GM12875 (cell line): ENCODE data around the gene ERCC6L2.

Experiments used
- H3K4me3 ChIP-seq: one replicate; pipeline ENCODE4 v1.5.1; 2011; ENCODE audit warnings: low read depth, low read length, control low read depth
- TF ChIP-seq, protein P1 (sequence below): IDR thresholded peaks from 2 replicates; pipeline ENCODE4 v1.5.1; 2011; ENCODE audit warnings: low read depth, mild to moderate bottlenecking, control low read depth, inconsistent platforms, low read length, moderate library complexity, borderline replicate concordance; ENCODE audit not compliant: insufficient read depth

The ERCC6L2 gene, protein sequence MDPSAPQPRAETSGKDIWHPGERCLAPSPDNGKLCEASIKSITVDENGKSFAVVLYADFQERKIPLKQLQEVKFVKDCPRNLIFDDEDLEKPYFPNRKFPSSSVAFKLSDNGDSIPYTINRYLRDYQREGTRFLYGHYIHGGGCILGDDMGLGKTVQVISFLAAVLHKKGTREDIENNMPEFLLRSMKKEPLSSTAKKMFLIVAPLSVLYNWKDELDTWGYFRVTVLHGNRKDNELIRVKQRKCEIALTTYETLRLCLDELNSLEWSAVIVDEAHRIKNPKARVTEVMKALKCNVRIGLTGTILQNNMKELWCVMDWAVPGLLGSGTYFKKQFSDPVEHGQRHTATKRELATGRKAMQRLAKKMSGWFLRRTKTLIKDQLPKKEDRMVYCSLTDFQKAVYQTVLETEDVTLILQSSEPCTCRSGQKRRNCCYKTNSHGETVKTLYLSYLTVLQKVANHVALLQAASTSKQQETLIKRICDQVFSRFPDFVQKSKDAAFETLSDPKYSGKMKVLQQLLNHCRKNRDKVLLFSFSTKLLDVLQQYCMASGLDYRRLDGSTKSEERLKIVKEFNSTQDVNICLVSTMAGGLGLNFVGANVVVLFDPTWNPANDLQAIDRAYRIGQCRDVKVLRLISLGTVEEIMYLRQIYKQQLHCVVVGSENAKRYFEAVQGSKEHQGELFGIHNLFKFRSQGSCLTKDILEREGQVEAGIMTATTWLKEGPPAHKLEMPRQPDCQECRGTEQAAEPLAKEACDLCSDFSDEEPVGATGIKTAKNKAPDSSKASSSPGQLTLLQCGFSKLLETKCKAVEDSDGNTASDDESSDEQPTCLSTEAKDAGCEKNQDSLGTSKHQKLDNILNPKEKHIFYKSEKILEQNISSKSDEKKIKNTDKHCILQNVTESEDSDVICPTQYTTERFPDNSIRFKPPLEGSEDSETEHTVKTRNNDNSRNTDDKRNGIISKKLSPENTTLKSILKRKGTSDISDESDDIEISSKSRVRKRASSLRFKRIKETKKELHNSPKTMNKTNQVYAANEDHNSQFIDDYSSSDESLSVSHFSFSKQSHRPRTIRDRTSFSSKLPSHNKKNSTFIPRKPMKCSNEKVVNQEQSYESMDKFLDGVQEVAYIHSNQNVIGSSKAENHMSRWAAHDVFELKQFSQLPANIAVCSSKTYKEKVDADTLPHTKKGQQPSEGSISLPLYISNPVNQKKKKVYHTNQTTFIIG (N-terminal part only)

DNA sequence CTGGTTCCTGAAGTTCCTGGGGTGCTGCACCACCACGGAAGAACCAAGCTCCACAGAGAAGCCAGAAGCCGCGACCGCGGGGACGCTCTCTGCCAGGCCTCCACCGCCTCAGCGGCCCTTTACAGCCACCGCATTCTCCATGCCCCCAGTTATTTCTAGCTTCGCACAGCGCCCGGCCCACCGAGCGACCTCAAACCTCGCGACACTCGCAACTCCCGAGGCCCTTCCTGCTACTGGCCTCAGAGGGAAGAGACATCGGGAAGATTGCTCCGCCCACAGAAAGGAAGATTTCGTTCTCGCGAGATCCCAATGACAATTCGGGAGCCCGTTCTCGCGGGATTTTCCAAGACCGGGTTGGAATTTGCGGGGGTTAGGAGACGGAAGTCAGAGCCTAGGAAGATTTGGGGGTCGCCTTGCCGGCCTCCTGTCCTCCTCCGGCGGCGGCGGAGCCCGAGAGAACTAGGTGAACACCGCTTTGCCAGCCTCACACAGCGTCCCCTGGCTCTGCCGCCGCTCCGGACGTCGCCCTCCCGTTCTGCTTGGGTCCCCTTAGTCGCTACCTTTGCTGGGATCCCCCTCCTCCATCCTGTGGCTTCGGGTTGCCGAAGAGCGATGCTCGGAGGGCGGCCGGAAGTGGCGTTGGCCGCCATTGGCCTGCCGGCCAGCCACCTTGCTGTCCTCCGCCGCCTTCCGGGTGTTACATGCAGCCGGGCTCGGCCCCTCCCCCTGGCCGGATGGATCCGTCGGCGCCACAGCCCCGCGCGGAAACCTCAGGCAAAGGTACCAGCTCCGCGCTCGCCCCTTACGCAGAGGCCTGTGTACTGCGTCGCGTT lies at the start of gene ERCC6L2:
Gene ERCC6L2 (plus strand): TSS at position 387 of the 833 bp plus-strand sequence. CDS start 348 bp downstream, at position 735.
- H3K4me3 ChIP-seq = no peak within 1 kb of the TSS
- TF ChIP-seq, protein P1, sequence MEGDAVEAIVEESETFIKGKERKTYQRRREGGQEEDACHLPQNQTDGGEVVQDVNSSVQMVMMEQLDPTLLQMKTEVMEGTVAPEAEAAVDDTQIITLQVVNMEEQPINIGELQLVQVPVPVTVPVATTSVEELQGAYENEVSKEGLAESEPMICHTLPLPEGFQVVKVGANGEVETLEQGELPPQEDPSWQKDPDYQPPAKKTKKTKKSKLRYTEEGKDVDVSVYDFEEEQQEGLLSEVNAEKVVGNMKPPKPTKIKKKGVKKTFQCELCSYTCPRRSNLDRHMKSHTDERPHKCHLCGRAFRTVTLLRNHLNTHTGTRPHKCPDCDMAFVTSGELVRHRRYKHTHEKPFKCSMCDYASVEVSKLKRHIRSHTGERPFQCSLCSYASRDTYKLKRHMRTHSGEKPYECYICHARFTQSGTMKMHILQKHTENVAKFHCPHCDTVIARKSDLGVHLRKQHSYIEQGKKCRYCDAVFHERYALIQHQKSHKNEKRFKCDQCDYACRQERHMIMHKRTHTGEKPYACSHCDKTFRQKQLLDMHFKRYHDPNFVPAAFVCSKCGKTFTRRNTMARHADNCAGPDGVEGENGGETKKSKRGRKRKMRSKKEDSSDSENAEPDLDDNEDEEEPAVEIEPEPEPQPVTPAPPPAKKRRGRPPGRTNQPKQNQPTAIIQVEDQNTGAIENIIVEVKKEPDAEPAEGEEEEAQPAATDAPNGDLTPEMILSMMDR = no peak

DNA sequence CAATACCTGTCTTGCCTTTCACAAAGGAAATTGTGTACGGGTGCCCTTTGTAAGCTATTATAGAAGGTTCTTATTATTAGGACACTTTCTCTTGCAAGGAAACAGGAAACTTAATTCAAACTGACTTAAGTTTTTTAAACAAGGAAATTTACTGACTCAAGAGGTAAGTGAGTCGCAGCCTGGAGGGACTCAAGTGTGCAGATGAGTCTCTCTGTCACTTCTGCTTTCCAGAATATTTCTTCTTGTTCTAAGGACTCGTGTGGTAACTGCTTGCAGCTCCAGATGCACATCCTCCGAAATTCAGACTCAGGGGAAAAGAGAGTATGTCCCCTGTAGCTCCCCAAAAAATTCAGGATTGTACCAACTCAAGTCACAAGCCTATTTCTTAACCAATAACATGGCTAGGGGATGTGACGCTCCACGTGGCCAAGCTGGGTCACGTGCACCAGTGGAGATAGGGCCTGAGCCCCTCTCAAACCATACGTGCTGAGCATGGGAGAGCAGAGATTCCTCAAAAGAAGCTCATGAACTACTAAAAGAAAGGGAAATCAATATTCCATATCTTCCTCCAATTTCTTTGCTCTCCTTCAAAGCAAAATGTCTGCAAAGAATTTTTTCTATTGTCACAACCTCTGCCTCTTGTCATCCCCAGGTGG lies 49.2 kb upstream of the ERCC6L2 start:
- TF ChIP-seq, protein P1 = no peak
- no peak overlapping the region for H3K4me3 ChIP-seq

DNA sequence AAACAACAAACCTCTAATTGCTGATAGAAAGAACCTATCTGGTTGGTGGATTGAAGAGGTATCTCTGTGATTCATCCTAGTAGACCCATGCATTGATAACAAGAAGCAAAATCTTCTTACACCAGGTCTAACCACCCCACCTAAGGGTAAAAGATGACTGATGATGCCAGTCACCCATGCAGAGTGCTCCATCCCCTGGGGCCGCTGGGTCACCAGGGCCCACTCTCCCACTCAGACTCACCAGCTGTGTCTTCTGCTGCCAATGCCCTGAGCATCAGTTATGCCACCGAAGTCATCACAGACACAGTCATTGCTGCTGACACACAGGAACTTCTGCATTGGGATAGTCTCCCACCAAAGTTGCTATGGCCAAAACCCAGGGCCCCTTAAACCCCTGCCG lies 44.7 kb upstream of the ERCC6L2 start:
- no peak overlapping the region for H3K4me3 ChIP-seq
- TF ChIP-seq, protein P1 = no peak

DNA sequence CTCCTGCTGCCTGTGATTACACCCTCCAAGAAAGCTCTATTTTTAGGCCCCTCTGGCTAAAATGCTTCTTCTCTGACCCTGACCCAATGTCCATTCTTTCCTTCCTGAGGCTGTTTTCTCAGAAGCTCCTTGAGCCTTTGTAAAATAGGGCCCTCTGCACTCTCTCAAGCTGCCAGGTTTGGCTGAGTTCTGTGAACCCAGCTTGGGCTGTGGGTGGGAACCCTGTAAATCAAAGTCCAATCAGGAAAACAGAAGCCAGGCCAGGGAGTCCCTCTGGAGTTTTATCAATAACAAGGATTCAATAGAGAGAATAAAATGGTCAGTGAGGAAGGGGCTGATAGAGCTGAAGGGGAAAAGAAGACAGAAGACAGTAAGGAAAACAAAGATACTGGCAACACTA lies 43.7 kb upstream of the ERCC6L2 start:
- TF ChIP-seq, protein P1 = no peak
- H3K4me3 ChIP-seq = no peak overlapping the region

DNA sequence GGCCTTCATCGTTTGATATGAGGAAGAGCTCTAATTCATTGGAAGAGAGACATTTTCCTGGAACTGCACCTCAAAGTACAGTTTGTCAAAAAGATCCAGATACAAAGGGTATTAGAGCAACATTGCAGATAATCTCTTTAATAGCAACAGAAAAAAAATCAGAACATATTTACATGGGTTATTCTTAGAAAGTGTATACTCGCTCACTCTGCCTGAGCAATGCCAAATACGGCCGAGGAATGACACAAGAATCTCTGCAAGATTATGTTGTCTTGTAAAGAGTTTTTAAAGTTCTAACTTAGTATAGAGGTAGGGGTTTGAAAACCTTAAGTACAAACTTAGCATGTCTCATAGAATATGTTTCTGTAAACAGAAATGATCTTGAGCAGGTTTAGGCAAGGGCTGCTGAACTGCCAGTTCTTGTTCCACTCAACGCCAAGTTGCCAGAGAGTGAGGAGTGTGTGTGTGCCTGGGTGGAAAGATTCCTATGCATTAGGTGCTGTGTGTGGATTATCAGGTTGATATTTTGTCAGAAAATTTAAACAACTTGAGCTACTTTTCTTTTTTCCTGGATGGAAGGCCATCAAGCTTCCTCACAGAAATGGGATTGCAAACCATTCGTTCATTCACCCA lies 41.8 kb upstream of the ERCC6L2 start:
- TF ChIP-seq, protein P1 = no peak
- no peak overlapping the region for H3K4me3 ChIP-seq
